Measurements from ENCODE around the gene PLXNC1. TPM values are rescaled to one million over a fixed set of nuclear protein-coding genes. Genes with fewer than 3 reads are reported as not detected.

The PLXNC1 gene
- polyA plus RNA-seq, 1 experiment, result 2.2 TPM

- no peak for DNase-seq (ENCODE audit: low read depth)
- Histone ChIP-seq H3K27me3 (ENCODE audit: control insufficient read depth, insufficient read depth, low read length) (no peaks in the 10 kb centered on the region), H3K4me3 (ENCODE audit: low read depth, low read length) (no peak overlapping the region), H3K36me3 (ENCODE audit: control insufficient read depth, insufficient read depth, low read length) (no peaks in the 10 kb centered on the region)
- ChIA-PET POLR2A (no interaction called here), CTCF (interaction anchor here (0.8 kb wide), 1 partner anchor 14 kb away, joined by 3 read pairs; no protein-coding TSS in a partner anchor)
- TF ChIP-seq CTCF (IDR thresholded peaks at IDR 0.05; ENCODE audit: insufficient read depth, low read depth, low read length), result no peak
These were observed 51.7 kb downstream of the PLXNC1 start for GRCh38 chr12:94200069-94200468.

GRCh38 chr12:94200695-94201094 is 52.3 kb downstream of the PLXNC1 start:
- no peaks in the 10 kb centered on the region for H3K27me3 ChIP-seq (ENCODE audit: control insufficient read depth, insufficient read depth, low read length)
- CTCF ChIA-PET, result no interaction called here
- H3K36me3 ChIP-seq (ENCODE audit: control insufficient read depth, insufficient read depth, low read length), result no peaks in the 10 kb centered on the region
- POLR2A ChIA-PET, result no interaction called here
- no peak for DNase-seq (ENCODE audit: low read depth)
- no peak overlapping the region for H3K4me3 ChIP-seq (ENCODE audit: low read depth, low read length)
- TF ChIP-seq CTCF (IDR thresholded peaks at IDR 0.05; ENCODE audit: insufficient read depth, low read depth, low read length), result no peak

- DNase-seq (ENCODE audit: low read depth), result no peak
- no peaks in the 10 kb centered on the region for H3K36me3 ChIP-seq (ENCODE audit: control insufficient read depth, insufficient read depth, low read length)
- ChIA-PET CTCF (no interaction called here), POLR2A (no interaction called here)
- no peak for TF ChIP-seq CTCF (IDR thresholded peaks at IDR 0.05; ENCODE audit: insufficient read depth, low read depth, low read length)
- H3K27me3 ChIP-seq (ENCODE audit: control insufficient read depth, insufficient read depth, low read length), result no peaks in the 10 kb centered on the region
- H3K4me3 ChIP-seq (ENCODE audit: low read depth, low read length), result no peak overlapping the region
These were observed 54.1 kb downstream of the PLXNC1 start for GRCh38 chr12:94202245-94203180.

- ChIA-PET CTCF (no interaction called here), POLR2A (no interaction called here)
- no peak for DNase-seq (ENCODE audit: low read depth)
- no peak for TF ChIP-seq CTCF (IDR thresholded peaks at IDR 0.05; ENCODE audit: insufficient read depth, low read depth, low read length)
- Histone ChIP-seq H3K4me3 (ENCODE audit: low read depth, low read length) (no peak overlapping the region), H3K27me3 (ENCODE audit: control insufficient read depth, insufficient read depth, low read length) (no peaks in the 10 kb centered on the region), H3K36me3 (ENCODE audit: control insufficient read depth, insufficient read depth, low read length) (no peaks in the 10 kb centered on the region)
These were observed 54.8 kb downstream of the PLXNC1 start for GRCh38 chr12:94203181-94203546.

GRCh38 chr12:94203796-94204195 is 55.4 kb downstream of the PLXNC1 start:
- no peak for TF ChIP-seq CTCF (IDR thresholded peaks at IDR 0.05; ENCODE audit: insufficient read depth, low read depth, low read length)
- ChIA-PET POLR2A (no interaction called here), CTCF (no interaction called here)
- no peak for DNase-seq (ENCODE audit: low read depth)
- H3K36me3 ChIP-seq (ENCODE audit: control insufficient read depth, insufficient read depth, low read length), result no peaks in the 10 kb centered on the region
- H3K4me3 ChIP-seq (ENCODE audit: low read depth, low read length), result no peak overlapping the region
- H3K27me3 ChIP-seq (ENCODE audit: control insufficient read depth, insufficient read depth, low read length), result no peaks in the 10 kb centered on the region

All from BJ (cell line).